Measurements from ENCODE around the gene STAT6. TPM values are rescaled to one million over a fixed set of nuclear protein-coding genes. Genes with fewer than 3 reads are reported as not detected.

Gene STAT6
- total and polyA plus RNA-seq, 2 experiments from 2014 or later = 37.2 to 53.0 TPM

GRCh38 chr12:57119294-57120085 is 8.3 kb upstream of the STAT6 start:
- H3K9me3 ChIP-seq (ENCODE audit: low read depth) = no peaks in the 10 kb centered on the region
- H3K4me1 ChIP-seq (ENCODE audit: low read depth) = no peaks in the 10 kb centered on the region
- H3K36me3 ChIP-seq = no peaks in the 10 kb centered on the region
- no peak for DNase-seq (ENCODE audit: low read depth in 1 of 2, low spot score in 1 of 2)
- no peak for TF ChIP-seq CTCF (IDR thresholded peaks at IDR 0.05; ENCODE audit: low read depth, low read length)
- no peak overlapping the region for H3K4me3 ChIP-seq
- no peak overlapping the region for H3K27ac ChIP-seq
- no peaks in the 10 kb centered on the region for H3K27me3 ChIP-seq

- TF ChIP-seq CTCF (IDR thresholded peaks at IDR 0.05; ENCODE audit: low read depth, low read length) = no peak
- Histone ChIP-seq H3K27me3 (no peaks in the 10 kb centered on the region), H3K36me3 (no peaks in the 10 kb centered on the region), H3K9me3 (ENCODE audit: low read depth) (no peaks in the 10 kb centered on the region), H3K4me1 (ENCODE audit: low read depth) (no peaks in the 10 kb centered on the region), H3K27ac (no peak overlapping the region), H3K4me3 (no peak overlapping the region)
- DNase-seq (ENCODE audit: low read depth in 1 of 2, low spot score in 1 of 2) = no peak
Observed at GRCh38 chr12:57118711-57119271, 7.6 kb upstream of the STAT6 start.

- no peak for TF ChIP-seq CTCF (IDR thresholded peaks at IDR 0.05; ENCODE audit: low read depth, low read length)
- no peak for DNase-seq (ENCODE audit: low read depth in 1 of 2, low spot score in 1 of 2)
- no peak overlapping the region for H3K4me3 ChIP-seq
Observed at GRCh38 chr12:57116580-57117281, 5.6 kb upstream of the STAT6 start.

GRCh38 chr12:57112492-57113294 is 1.5 kb upstream of the STAT6 start:
- no peak for DNase-seq (ENCODE audit: low read depth in 1 of 2, low spot score in 1 of 2)
- peak overlapping the region; percentile 31 for H3K4me3 ChIP-seq

More at GRCh38 chr12:57116580-57117281, 5.6 kb upstream of the STAT6 start:
- H3K27ac ChIP-seq = no peak overlapping the region
- H3K27me3 ChIP-seq = no peaks in the 10 kb centered on the region
- no peaks in the 10 kb centered on the region for H3K36me3 ChIP-seq
- no peaks in the 10 kb centered on the region for H3K9me3 ChIP-seq (ENCODE audit: low read depth)
- no peaks in the 10 kb centered on the region for H3K4me1 ChIP-seq (ENCODE audit: low read depth)

More at GRCh38 chr12:57112492-57113294, 1.5 kb upstream of the STAT6 start:
- Histone ChIP-seq H3K27ac (peak overlapping the region; percentile 88), H3K9me3 (ENCODE audit: low read depth) (no peaks in the 10 kb centered on the region), H3K4me1 (ENCODE audit: low read depth) (peaks cover 14% of the 10 kb centered on the region), H3K36me3 (no peaks in the 10 kb centered on the region), H3K27me3 (no peaks in the 10 kb centered on the region)
- TF ChIP-seq CTCF (IDR thresholded peaks at IDR 0.05; ENCODE audit: low read depth, low read length) = peak; percentile 81

All from cardiac muscle cell (in vitro differentiated cells and primary cell).